COLO668 (cell line): ENCODE data around the gene TAAR9.
A peak's percentile ranks its signal among the peaks of the same experiment; 100 is the strongest.

Source experiments
- DNase-seq: peaks from one replicate; lab custom pipeline; 2025; ENCODE audit not compliant: unreplicated experiment; lab: John Stamatoyannopoulos, UW

TAAR9 gene, protein sequence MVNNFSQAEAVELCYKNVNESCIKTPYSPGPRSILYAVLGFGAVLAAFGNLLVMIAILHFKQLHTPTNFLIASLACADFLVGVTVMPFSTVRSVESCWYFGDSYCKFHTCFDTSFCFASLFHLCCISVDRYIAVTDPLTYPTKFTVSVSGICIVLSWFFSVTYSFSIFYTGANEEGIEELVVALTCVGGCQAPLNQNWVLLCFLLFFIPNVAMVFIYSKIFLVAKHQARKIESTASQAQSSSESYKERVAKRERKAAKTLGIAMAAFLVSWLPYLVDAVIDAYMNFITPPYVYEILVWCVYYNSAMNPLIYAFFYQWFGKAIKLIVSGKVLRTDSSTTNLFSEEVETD

DNA sequence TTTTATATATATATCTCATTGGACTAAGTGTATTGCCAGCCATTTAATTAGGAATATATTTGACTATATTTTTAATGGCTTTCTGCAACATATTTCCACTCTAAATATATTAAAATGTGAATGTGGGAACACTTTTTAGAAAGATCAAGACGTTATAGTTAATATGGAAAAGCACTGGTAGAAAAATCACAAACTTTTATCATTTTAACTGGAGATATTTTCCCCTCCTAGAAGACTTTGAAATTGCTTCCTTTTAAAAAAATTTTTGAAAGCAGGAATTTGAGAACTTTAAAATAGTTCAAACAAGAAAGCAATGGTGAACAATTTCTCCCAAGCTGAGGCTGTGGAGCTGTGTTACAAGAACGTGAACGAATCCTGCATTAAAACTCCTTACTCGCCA is at the start of gene TAAR9:
Gene TAAR9, plus strand, starts transcription at position 301 of the 400 bp plus-strand sequence. Its CDS starts 13 bp downstream, at position 314.
- no peak for DNase-seq

DNA sequence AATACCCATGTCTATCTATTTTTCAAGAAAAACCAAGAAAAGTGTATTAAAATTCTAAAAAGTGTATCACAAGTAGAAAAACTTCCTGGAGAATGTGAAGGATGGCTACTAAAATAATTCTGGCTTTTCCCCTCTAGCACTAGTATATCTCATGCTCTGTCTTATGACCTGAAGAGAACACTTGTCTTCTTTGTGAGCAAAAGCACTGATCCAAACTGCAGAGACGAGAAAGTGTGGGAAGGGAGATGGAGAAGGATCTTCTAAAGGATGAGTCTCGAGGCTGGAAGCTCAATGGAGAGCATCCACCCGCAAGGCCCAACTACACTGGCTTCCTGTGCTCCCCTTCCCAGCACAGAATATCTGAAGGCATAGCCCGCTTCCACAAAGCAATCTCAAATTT is 48.7 kb upstream of the TAAR9 start:
- DNase-seq = no peak

DNA sequence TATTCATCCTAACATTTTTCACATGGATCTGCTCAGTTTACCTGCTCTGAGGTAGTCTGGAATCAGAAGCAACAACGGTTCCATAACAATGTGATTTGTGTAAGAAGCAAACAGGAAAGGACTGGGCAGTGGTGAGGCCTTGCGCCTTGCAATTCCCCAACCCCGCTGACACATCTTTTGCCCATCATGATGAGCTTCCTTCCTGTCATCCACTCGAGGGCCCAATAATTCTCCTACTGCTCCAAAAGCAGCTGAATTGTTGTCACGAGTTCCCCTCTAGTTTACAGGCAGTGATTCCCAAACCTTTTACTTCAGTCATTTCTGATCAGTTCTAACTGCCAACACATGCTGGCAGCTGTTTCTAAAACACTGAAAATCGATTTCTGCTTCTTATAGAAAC is 48.1 kb upstream of the TAAR9 start:
- DNase-seq = no peak

DNA sequence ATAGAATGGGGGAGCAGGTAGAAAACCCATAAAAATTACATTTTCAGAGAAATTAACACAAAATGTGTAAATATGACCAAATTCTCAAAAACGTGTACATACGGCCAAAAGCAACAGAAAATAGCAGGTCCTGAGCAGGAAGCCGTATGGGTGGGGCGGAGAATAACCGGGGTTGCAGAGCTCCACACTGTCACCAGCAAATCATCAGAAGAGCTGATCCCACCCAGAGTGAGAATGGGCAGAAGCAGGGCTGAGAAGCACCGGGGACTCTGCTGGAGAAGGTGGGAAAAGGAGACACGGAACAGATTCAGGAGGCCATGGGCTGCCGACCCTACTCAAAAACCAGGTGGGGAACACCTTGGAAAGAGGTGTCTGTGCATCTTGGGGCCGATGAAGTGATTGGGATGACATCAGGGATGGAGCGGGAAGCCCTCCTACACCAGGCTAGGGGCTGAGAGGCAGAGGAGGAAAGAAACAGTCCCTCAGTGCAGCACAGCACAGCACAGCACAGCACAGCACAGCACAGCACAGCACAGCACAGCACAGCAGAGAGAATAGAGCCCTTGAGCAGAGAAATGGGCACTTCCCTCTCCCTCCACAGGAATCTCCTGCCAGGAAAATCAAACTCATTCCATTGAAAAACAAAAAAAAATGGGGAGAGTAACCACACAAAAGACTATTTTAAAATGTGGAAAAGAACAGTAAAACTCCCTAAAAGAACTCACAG is 47.4 kb upstream of the TAAR9 start:
- DNase-seq = no peak

DNA sequence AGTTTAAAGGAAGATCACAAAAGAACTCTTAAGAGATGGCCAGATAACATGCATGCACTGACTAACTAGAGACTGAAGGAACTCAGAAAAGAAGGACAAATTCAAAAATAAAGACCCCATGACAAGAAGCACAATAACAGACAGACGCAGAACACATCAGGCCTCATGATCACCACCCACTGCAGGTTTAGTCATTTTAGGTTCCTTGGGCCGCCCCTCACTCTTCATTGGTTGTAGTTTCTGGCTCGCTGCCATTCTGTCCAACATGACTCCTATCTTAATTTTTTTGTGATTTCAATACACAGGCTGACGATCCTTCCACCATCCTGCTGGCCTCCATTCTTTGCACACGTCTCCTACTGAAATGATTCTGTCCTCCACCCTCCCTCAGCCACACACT is 46.8 kb upstream of the TAAR9 start:
- no peak for DNase-seq

DNA sequence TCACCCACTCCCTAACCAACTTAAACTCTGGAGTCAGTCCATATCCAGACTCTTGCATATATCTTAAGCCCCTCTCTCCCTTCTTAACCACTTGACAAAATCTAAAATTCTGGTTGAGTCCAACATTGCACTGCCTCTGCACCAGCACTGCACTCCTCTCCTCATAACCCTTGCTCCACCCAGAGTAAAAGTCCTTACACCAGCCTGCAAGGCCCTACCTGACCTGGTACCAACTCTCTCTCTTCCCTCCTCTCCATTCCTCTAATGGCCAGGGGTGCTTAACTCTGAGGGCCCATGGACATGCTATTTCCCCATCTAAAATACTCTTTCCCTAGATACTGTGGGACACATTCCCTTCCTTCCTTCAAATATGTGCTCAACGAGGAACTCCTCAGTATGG is 46.2 kb upstream of the TAAR9 start:
- no peak for DNase-seq

DNA sequence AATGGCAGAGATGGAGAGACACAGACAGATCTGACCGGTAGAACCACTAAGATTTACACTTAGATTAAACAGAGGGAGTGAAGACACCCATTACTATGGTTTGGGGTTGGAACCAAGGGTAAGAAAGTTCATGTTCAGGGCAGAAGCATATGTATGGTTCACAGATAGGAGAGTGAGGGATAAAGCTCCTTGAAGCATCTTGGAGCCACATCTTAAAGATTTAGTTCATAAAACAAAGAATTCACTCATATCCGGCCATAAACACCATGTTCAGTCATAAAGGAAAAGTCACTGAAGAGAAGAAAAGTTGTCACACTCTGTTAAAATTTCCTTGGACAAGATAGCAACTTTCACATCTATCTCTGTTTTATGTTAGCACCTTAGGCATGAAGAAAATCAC is 43.1 kb upstream of the TAAR9 start:
- DNase-seq = no peak

DNA sequence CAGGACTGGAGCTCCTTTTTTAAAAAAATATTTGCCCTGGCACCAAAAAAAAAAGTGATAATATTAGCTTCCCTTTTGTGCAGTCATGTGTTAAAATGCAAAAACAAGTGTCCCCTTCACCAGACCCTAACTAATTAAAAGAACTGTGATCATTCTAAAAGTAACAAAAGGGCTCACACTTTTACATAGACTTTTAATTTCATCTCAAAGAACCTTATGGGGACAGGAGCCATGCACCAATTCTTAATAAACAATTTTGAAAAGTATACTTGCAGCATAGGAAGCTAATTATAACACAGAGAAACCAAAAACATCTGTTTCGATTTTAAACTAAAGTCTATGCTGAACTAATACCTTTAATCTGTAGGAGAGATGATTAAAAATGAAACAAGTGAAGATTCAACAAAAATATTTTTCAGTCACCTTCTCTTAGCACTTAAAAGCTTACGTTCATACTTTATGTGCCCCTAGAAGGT is 42.4 kb upstream of the TAAR9 start:
- DNase-seq = no peak

DNA sequence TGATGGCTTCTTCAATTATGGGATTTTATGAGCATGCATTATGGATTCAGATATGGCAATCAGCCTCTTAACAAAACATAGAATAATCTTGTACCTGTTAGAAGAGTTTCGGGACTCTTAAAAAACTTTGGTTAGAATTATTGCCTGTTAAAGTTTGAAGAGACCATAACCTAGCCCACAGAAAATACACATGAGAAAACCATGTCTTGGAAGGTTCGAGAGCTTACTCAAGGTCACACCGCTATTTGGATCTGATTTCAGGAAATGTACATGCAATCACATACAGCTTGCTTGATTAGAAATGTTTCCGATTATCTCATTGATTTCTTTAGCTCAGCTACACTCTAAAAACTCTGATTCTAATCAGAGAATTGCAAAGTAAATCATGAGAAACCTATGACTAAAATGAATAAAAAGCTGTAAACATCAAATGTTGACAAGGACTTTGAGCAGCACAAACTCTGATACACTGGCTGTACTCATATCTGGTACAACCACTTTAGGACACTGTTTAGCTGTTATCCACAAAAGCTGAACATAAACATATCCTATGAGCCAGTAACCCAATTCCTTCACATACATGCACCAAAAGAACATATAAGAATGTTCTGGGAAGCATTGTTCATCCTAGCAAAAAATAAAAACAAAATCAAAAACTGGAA is 41.4 kb upstream of the TAAR9 start:
- no peak for DNase-seq

DNA sequence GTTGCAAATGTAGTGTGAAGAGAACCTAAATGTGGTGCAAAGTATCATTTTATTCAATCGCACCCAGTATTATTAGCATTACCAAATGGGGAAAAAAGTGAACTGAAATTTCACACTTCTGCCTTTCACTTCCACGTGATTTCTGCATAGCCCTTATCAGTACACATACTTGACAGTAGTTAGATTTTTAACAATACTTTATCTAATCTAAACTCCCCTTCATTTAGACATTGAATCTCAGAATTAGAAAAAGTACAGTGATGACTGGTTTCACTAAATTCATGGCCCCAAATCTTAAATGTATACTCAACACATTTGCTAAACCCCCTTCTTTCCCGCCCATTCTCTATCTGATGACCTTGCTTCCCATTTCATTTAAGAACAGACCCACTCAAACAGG is 39.4 kb upstream of the TAAR9 start:
- DNase-seq = no peak

DNA sequence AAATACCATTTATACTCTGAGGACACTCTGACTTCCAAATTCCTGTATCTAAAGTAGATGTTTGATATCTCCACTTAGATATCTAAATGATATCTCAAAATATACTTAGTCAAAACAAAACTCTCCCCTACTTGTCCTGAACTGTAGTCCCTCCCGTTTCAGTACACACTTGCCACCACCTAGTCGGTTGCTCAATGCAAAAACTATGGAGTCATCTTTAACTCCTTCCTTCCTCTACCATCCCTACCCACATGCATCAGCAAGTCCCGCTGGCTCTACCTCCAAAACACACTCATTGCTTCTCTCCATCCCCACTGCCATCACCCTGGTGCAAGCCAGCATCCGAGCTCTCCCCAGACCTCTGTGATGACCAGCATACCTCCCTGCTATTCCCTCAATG is 38.3 kb upstream of the TAAR9 start:
- DNase-seq = no peak

DNA sequence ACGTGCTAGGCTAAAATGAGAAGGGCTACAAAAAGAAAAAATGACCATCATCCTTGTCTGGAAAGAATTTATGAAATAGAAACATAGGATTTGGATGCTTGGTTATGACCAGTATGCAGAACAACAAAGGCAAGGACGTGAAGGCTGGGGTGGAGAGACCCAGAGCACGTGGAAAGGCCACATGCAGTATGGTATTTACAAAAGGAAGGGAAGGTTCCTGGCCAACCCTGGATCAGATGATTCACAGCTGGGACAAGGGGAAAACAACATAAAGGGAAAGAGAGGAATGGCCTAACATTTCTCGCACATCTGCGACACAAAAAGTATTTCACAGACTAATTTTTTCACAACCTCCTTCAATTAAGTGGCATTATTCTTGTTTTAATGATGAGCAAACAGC is 33.3 kb upstream of the TAAR9 start:
- DNase-seq = no peak

DNA sequence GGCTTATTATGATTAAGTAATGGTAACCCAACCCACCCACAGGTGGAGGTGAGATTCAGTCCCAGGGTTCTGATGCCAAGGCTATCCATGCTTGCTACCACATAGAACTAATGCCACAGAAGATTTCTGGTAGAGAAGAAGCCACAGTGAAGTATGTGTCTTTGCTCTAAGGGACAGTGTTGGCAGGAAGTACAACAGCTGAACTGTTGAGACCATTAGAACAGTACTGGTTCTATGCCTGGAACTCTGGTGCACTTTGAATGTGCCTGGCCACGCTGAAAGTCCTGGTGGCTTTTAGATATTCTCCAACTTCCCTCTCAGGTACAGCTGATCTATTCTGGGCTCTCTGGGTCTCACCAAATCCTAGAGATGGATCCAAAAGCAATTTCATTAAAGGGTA is 32.9 kb upstream of the TAAR9 start:
- no peak for DNase-seq

DNA sequence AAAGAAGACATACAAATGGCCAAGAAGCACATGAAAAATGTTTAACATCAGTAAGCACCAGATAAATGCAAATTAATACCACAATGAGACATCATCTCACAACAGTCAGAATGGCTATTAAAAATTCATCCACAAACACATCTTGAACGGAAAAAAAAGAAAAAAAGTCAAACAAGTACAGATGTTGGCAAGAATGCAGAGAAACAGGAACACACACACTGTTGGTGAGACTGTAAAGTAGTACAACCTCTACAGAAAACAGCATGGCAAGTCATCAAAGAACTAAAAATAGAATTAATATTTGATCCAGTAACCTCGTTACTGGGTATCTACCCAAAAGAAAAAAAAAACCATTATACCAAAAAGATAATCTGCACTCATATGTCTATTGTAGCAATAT is 31.6 kb upstream of the TAAR9 start:
- no peak for DNase-seq

DNA sequence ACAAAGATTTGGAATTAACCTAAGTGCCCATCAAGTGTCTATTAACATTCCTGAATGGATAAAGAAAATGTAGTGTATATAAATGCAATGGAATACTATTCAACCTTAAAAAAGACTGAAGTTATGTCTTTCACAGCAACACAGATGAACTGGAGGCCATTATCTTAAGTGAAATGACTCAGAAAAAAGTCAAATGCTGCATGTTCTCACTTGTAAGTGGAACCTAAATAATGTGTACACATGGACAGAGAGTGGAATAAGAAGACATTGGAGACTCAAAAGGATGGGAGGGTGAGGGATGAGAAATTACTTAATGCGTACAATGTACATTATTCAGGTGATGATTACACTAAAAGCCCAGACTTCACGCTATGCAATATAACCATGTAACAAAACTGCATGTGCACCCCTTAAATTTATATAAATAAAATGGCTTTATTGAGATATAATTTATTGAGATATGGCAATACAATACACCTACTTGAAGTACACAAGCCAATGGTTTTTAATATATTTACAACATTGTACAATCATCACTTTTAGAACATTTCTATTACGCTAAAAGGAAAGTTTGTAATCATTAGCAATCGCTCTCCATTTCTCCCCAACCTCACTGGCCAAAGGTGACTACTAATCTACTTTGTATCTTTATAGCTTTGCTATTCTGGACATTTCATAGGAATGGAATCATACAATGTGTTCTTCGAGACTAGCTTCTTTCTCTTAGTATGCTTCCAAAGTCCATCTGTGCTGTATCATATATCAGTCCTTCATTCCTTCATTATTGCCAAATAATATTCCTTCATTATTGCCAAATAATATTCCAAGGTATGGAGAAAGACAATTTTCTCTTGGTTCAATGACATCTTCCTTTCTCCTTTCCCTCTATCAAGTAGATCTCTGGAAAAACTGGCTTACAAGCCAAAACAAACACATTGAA is 30.9 kb upstream of the TAAR9 start:
- no peak for DNase-seq

DNA sequence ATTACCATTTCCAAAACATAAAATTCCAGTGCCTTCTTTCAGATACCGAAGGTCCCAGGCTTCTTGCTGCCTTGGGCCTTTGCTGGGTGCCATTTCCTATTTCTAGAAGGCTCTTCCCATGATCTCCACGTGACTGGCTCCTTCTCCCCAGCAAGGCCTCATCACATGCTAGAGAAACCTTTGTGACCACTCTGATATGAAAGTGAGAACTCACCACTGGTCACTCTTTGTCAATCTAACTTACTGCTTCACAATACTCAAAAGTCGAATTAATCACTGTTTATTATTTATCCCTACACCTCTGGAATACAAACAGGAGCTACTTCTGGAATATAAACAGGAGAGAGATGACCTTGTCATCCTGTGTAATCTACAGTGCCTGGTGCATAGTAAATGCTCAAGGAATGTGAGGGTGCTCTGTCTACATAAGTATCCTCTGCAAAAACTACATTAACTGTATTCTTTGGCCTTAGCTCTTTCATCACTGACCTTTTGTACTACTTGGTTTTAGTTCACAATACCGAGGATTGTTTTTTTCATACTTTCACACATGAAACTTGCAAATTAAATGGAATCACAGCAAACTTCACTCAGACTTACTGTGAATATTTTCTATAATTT is 26.8 kb upstream of the TAAR9 start:
- no peak for DNase-seq

DNA sequence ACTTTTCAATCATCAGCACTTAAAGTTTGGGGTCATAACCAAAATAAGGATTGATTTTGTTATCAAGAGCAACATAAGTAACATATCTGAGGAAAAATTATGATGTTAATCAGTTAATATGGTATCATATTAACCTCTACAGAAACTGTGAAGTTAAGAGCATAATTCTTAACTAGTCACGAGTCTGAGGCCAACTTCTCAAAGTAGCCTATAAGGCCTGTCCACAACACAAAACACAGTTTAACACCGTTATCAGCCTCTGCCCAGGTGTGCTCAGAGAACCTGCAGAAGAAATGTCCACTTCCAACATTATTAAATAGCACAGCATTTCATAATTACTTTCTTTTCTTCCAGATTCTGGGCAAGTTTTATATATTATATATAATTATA is 26.3 kb upstream of the TAAR9 start:
- DNase-seq = no peak

DNA sequence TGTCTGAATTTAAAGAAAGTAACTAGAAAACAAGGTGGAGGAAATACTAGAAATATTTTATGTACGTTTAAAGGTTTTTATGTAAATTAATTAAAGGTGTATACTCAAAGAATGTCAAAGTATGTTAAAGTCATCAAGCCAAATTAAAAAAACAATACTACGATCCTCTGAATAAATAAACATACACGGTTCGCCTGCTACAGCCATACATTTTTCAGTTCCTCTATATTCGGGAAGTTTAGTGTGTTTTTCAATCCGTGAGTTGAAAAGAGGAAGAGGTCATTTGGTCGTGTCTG is 25.8 kb upstream of the TAAR9 start:
- no peak for DNase-seq

DNA sequence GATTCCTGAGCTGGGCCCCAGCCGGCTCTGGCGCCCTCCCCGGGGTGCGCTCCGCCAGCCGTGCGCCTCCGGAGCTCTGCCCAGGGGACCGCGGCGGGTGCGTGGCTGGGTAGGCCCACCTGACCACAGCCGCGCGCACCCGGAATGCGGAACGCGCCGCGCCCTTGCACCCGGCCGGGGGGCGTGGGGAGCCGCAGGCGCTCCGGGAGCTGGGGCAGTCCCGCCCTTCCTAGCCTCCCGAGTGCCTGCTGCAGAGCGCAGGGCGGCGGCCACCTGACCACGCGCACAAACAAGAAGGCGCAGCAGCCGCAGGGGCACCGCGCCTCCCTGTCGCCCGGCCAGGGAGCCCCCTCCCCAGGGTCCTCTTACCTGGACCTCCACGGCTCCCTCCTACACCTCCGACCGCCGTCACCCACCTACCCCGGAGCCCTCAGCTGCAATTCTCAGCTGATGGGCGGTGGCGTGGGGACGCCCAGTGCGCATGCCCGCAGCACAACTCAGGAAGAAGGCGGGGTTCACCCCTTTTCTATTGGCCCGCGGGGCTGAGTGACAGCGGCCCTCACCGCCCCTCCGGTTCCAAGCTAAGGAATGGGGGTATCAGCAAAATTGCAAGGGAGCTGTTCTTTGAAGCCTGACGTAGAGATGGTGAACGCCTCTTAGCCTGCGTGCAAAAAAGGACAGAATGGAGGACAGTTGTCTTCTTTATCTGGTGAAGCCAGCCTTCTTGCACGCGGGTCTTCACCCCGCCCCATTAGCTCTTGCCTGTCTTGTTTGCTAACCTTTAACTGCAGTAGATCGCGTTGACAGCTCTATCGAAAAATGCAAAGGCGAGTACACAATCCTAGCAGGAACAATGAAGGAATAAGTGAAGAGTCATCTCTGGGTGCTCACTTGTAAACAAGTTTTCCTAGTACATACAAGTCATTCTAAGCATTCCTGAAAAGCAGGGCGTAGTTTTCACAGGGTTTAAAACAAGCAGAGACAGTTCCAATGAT is 25.1 kb upstream of the TAAR9 start, which contains the start of gene STX7:
Gene STX7, minus strand, starts transcription at position 479 of the 995 bp plus-strand sequence. CDS start 9,586 bp downstream, outside the sequence.
- DNase-seq = peak; percentile 77
